Neural cell (in vitro differentiated cells): ENCODE measurements around the gene SLCO3A1.

Experiments used
- CTCF ChIP-seq: fragments of 450-650 bp; IDR thresholded peaks from 2 replicates; pipeline ENCODE4 v1.5.1; 2014; ENCODE audit warnings: antibody characterized with exemption, mild to moderate bottlenecking, moderate library complexity; ENCODE audit not compliant: poor library complexity, severe bottlenecking
- MXI1 ChIP-seq: fragments of 450-650 bp; conservative IDR thresholded peaks from 2 replicates; pipeline ENCODE4 v1.6.1; 2014; ENCODE audit warnings: antibody characterized with exemption, mild to moderate bottlenecking; ENCODE audit not compliant: poor library complexity, severe bottlenecking
- REST ChIP-seq: IDR thresholded peaks from 2 replicates; pipeline ENCODE4 v1.6.1; 2012; ENCODE audit warnings: borderline replicate concordance

GRCh38 chr15:91895051-91895450, 41.5 kb downstream of the SLCO3A1 start:
- no peak for TF ChIP-seq MXI1
- no peak for TF ChIP-seq CTCF
- no peak for TF ChIP-seq REST
